Nephron (organoid): ENCODE results near the gene XK.

Experiments used
- H3K27ac Mint-ChIP-seq, 3 experiments: 2 replicates each; pipeline ENCODE4 v1.8.0; 2020; ENCODE audit warnings: mixed read lengths in 3 of 3, mild to moderate bottlenecking in 2 of 3, moderate library complexity in 1 of 3
- H3K27me3 Mint-ChIP-seq: 2 replicates; pipeline ENCODE4 v1.8.0; 2021; ENCODE audit warnings: low read depth, mild to moderate bottlenecking, moderate library complexity, mixed read lengths
- H3K36me3 Mint-ChIP-seq: 2 replicates; pipeline ENCODE4 v1.8.0; 2020; ENCODE audit warnings: low read depth, mixed read lengths
- H3K4me1 Mint-ChIP-seq: 2 replicates; pipeline ENCODE4 v1.8.0; 2020; ENCODE audit warnings: mixed read lengths
- H3K4me3 Mint-ChIP-seq, 3 experiments: 2 replicates each; pipeline ENCODE4 v1.8.0; 2020; ENCODE audit warnings: mild to moderate bottlenecking in 3 of 3, mixed read lengths in 3 of 3, moderate library complexity in 2 of 3
- H3K9me3 Mint-ChIP-seq: 2 replicates; pipeline ENCODE4 v1.8.0; 2020; ENCODE audit warnings: mixed read lengths
- TF ChIP-seq, protein P1 (sequence below), 3 experiments: fragments of 200-600 bp; sonication (generic); IDR thresholded peaks; one replicate each; pipeline ENCODE4 v1.5.0; 2021; ENCODE audit warnings: antibody characterized with exemption in 3 of 3; ENCODE audit not compliant: unreplicated experiment in 3 of 3

The XK gene

DNA sequence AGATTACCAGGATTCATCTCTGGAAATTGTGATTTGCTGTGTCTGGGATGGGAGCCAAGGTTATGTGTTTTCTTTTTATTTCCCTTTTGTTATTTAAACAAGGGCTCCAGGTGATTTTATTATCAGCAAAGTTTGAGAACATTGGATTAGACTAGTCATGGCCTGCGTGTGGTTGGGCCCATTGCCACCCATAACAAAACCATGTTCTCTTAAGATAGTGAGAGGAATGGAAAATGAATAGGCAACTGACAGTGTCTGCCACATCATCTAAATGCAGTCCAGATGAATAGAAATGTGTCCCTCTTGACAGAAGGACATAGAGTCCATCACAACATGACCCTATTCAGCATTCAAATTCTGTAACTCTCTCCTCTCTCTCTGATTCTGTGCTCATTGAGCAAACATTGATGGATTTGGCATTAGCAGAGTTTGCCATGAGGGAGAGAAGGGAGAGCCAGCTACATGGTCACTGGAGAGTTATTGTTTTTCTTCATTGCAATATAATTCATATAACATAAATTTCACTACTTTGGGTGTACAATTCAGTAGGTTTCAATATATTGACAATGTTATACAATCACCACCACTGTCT is 11.7 kb downstream of the XK start:
- Mint-ChIP-seq H3K9me3 (peaks cover 6% of the 10 kb centered on the region), H3K36me3 (no peaks in the 10 kb centered on the region), H3K4me3 (no peak overlapping the region), H3K27ac (no peak overlapping the region), H3K4me1 (no peaks in the 10 kb centered on the region), H3K27me3 (no peaks in the 10 kb centered on the region)
- TF ChIP-seq, protein P1, sequence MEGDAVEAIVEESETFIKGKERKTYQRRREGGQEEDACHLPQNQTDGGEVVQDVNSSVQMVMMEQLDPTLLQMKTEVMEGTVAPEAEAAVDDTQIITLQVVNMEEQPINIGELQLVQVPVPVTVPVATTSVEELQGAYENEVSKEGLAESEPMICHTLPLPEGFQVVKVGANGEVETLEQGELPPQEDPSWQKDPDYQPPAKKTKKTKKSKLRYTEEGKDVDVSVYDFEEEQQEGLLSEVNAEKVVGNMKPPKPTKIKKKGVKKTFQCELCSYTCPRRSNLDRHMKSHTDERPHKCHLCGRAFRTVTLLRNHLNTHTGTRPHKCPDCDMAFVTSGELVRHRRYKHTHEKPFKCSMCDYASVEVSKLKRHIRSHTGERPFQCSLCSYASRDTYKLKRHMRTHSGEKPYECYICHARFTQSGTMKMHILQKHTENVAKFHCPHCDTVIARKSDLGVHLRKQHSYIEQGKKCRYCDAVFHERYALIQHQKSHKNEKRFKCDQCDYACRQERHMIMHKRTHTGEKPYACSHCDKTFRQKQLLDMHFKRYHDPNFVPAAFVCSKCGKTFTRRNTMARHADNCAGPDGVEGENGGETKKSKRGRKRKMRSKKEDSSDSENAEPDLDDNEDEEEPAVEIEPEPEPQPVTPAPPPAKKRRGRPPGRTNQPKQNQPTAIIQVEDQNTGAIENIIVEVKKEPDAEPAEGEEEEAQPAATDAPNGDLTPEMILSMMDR (IDR thresholded peaks at IDR 0.05; ENCODE audit: unreplicated experiment in 3 of 3), result no peak

DNA sequence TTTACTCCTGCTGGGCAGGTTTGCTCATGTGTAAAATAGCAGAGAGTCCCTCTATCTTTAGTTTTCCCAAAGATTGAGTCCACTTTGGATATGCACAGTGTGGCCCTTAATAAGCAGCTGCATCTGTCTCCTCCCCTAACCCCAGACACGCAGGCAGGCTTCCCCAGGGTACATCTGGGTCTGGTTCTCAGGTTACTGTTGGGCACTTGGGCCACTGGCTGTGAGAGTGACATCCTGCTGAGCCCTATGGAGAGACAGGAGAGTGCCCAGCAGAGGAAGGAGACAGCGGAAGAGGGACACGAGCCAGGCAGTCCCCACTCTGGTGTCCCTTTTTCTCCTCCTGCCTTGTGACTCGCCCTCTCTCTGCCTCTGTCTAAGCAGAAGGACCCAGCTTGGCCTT is 16.0 kb downstream of the XK start:
- Mint-ChIP-seq H3K4me3 (no peak overlapping the region), H3K36me3 (no peaks in the 10 kb centered on the region), H3K27ac (no peak overlapping the region), H3K4me1 (no peaks in the 10 kb centered on the region), H3K27me3 (no peaks in the 10 kb centered on the region), H3K9me3 (peaks cover 6% of the 10 kb centered on the region)
- TF ChIP-seq, protein P1 (IDR thresholded peaks at IDR 0.05; ENCODE audit: unreplicated experiment in 3 of 3), result no peak

DNA sequence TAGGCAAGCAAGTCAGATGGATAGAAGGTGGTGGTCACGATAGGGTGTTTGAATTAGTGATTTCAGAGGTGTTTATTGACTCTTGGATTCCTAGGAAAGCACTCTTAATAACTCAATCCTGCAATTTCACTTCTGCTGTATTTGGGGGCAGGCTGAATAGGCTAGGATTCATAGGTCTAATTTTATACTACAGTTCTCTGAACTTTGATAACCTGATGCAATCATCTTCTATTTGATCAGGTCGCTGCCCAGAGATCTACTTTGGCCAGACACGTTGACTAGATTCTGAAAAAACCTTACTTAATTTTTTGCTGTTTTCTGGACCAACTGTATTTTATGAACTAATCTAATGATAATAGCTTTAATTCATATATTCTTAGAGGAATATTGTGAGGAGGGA is 26.4 kb downstream of the XK start:
- Mint-ChIP-seq H3K36me3 (no peaks in the 10 kb centered on the region), H3K9me3 (peaks cover 3% of the 10 kb centered on the region), H3K27ac (no peak overlapping the region), H3K4me3 (no peak overlapping the region), H3K4me1 (no peaks in the 10 kb centered on the region), H3K27me3 (no peaks in the 10 kb centered on the region)
- TF ChIP-seq, protein P1 (IDR thresholded peaks at IDR 0.05; ENCODE audit: unreplicated experiment in 3 of 3), result no peak

DNA sequence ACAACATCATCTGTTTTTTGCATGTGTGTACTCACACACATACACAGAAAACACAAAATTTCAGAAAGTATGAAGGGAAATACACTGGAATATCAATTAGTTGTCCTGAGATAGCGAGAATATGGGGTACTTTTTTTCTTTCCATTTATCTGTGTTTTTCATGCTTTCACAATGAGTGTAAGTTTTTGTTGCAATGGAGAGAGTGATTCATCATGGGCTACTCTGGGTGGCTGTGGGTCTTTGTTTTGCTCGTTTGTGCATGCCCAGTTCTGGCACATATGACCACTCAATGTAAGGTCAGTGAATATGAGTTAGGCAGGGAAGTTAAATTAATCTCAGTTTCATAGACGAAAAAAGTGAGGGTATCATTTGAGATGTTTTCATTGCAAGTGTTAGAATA is 26.9 kb downstream of the XK start:
- TF ChIP-seq, protein P1 (IDR thresholded peaks at IDR 0.05; ENCODE audit: unreplicated experiment in 3 of 3), result no peak

DNA sequence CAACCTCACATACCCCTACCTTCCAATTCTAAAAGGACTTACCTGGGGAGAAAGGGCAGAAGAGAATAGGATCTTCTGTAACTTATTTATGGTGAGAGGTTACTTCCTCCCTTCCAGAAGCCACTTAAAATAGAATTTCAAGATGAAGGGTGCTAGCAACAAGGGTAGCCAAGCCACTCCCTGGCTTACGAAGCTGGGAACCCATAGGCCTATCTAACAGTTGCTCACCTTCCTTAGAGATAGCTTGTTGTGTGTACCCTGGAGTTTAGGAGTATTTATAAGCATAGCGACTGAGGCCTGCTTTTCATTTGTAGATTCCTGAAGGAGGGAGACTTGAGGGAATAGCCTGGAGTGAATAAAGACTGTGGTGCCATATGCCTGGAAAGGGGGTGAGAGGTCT is 28.9 kb downstream of the XK start:
- Mint-ChIP-seq H3K27ac (no peak overlapping the region), H3K4me3 (no peak overlapping the region), H3K36me3 (no peaks in the 10 kb centered on the region), H3K4me1 (no peaks in the 10 kb centered on the region), H3K9me3 (peaks cover 8% of the 10 kb centered on the region), H3K27me3 (no peaks in the 10 kb centered on the region)
- TF ChIP-seq, protein P1 (IDR thresholded peaks at IDR 0.05; ENCODE audit: unreplicated experiment in 3 of 3), result no peak

More for the DNA sequence above, 26.9 kb downstream of the XK start:
- H3K27ac Mint-ChIP-seq, result no peak overlapping the region
- peaks cover 3% of the 10 kb centered on the region for H3K9me3 Mint-ChIP-seq
- H3K36me3 Mint-ChIP-seq, result no peaks in the 10 kb centered on the region
- H3K4me3 Mint-ChIP-seq, result no peak overlapping the region
- H3K27me3 Mint-ChIP-seq, result no peaks in the 10 kb centered on the region
- H3K4me1 Mint-ChIP-seq, result no peaks in the 10 kb centered on the region

DNA sequence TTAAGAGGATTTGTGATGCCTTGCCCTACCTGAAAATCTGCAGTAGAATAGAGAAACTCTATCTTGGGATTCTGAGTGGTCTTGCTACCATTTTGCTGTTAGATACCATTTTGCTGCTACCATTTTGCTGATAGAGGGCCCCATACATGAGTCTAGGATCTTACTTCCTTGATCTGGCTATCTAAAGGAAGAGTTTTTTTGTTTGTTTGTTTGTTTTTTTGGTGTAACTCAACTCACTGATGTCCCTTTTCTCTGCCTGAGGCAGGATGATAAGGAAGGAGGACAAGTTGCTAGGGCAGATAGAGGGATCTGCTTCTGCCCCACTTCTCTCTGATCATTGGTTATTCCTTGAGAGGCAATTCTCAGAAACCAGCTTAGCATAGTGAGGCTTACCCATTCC is 31.0 kb downstream of the XK start:
- Mint-ChIP-seq H3K36me3 (no peaks in the 10 kb centered on the region), H3K9me3 (peaks cover 5% of the 10 kb centered on the region), H3K4me3 (no peak overlapping the region), H3K27me3 (no peaks in the 10 kb centered on the region), H3K4me1 (no peaks in the 10 kb centered on the region), H3K27ac (no peak overlapping the region)
- TF ChIP-seq, protein P1 (IDR thresholded peaks at IDR 0.05; ENCODE audit: unreplicated experiment in 3 of 3), result no peak
